ENCODE measurements around the gene GRB14.

GRCh38 chr2:164450278-164450677, 171.0 kb downstream of the GRB14 start:
- TF ChIP-seq TAF1 (IDR thresholded peaks at IDR 0.05; ENCODE audit: borderline replicate concordance, insufficient read depth, low read length) (no peak), FOXP2 (optimal IDR thresholded peaks at IDR 0.05; ENCODE audit: borderline replicate concordance, extremely low read depth, extremely low read length, insufficient read depth) (no peak), POLR2AphosphoS5 (IDR thresholded peaks at IDR 0.05; ENCODE audit: low read depth, low read length) (no peak), SIN3A (IDR thresholded peaks at IDR 0.05; ENCODE audit: borderline replicate concordance, insufficient read depth, low read length) (no peak)
- TF ChIP-seq, protein P1, sequence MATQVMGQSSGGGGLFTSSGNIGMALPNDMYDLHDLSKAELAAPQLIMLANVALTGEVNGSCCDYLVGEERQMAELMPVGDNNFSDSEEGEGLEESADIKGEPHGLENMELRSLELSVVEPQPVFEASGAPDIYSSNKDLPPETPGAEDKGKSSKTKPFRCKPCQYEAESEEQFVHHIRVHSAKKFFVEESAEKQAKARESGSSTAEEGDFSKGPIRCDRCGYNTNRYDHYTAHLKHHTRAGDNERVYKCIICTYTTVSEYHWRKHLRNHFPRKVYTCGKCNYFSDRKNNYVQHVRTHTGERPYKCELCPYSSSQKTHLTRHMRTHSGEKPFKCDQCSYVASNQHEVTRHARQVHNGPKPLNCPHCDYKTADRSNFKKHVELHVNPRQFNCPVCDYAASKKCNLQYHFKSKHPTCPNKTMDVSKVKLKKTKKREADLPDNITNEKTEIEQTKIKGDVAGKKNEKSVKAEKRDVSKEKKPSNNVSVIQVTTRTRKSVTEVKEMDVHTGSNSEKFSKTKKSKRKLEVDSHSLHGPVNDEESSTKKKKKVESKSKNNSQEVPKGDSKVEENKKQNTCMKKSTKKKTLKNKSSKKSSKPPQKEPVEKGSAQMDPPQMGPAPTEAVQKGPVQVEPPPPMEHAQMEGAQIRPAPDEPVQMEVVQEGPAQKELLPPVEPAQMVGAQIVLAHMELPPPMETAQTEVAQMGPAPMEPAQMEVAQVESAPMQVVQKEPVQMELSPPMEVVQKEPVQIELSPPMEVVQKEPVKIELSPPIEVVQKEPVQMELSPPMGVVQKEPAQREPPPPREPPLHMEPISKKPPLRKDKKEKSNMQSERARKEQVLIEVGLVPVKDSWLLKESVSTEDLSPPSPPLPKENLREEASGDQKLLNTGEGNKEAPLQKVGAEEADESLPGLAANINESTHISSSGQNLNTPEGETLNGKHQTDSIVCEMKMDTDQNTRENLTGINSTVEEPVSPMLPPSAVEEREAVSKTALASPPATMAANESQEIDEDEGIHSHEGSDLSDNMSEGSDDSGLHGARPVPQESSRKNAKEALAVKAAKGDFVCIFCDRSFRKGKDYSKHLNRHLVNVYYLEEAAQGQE (IDR thresholded peaks at IDR 0.05; ENCODE audit: insufficient read depth in 1 of 2, low read depth in 2 of 2, low read length in 2 of 2), result no peak
